HG03045 (cell line): ENCODE measurements around the gene PDE6H.

Experiments
- ATAC-seq: cut with Tn5 transposase; IDR thresholded peaks from one replicate; pipeline ENCODE4 v1.9.1; 2021; ENCODE audit warnings: mild to moderate bottlenecking, moderate library complexity; ENCODE audit not compliant: unreplicated experiment

PDE6H gene

GRCh38 chr12:14999021-14999694, 26.3 kb downstream of the PDE6H start:
- ATAC-seq: no peak

GRCh38 chr12:14999695-15000365, 27.0 kb downstream of the PDE6H start:
- no peak for ATAC-seq

DNA sequence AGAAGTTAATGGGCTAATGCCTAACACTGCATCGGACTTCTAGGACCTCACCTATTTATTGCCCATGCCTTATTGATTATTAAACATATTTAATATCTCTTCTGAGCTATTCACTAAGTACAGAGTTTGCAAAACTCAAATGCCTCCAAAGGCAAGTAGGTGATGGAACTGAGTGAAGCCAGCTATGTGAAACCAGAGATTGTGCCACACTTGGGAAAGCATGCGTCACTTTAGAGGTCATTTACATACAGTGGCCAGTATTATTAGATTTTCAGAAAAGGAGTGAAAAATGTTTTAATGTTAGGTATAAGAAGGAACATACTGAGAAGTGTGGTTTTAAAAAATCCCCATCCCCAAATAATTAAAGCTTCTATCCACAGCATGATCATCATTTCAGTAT, 27.7 kb downstream of the PDE6H start:
- no peak for ATAC-seq

- ATAC-seq: no peak
Observed at GRCh38 chr12:15001733-15002382, 29.0 kb downstream of the PDE6H start.

- ATAC-seq: no peak
Observed at GRCh38 chr12:15004421-15004820, 31.6 kb downstream of the PDE6H start.

DNA sequence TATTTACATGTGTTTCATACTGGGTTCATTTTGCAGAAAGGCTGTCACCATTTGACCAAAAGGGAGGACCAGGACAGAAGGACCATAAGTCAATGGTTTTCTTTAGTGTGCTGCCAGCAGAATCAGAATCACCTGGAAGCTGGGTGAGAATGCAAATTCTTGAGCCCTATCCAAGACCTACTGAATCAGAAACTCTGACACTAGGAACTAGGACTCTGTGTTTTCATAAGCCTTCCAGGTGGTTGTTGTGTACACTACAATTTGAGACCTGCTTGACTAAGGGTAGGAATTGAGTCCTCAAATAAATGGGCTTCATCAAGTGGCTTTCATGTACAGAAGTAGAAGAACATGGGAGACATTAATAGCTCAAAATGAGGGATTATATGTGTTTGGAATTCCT, 32.2 kb downstream of the PDE6H start:
- no peak for ATAC-seq

DNA sequence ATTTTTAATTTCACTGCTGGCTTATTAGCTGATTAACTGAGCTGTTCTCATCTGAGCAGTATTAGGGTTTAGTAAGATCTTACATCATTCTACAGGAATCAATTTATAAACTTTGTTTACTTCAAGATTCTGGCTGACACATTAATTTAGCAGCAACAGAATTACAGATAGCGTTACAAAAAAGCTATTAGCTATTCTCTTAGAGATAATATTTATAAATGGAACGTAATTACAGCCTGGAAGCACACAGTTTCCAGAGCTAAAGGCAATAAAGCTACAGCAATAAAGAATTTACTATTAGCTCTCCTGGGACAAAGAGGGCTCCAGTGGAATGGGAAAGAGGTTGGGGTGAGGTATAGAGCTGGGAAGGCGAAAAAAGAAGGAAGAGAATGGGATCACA, 34.7 kb downstream of the PDE6H start:
- no peak for ATAC-seq

- ATAC-seq: no peak
Observed at GRCh38 chr12:15011162-15011561, 38.3 kb downstream of the PDE6H start.

DNA sequence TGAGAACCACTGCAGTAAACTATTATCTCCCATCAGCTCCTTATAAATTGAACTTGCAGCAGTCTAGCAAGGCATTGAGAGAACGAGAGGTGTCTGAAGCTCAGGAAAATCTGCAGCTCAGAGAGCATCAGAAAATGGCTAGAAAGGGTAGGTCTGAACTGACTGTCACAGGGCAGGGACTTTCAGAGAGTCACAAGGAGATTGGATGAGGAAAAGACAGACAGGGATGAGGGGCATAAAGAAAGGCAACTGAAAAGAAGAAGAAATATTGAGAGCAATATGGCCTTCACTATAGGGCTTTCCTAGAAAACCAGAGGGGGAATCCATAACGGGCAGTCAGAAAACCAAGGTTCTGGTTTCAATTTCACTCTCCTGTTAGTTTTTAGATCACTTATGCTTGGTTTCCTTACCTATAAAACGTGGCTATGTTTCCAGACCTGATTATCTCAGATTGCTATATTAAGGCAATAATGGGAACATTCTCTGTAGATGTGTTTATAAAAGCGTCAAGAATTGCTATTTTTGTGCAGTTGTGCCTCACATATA, 40.9 kb downstream of the PDE6H start:
- no peak for ATAC-seq

DNA sequence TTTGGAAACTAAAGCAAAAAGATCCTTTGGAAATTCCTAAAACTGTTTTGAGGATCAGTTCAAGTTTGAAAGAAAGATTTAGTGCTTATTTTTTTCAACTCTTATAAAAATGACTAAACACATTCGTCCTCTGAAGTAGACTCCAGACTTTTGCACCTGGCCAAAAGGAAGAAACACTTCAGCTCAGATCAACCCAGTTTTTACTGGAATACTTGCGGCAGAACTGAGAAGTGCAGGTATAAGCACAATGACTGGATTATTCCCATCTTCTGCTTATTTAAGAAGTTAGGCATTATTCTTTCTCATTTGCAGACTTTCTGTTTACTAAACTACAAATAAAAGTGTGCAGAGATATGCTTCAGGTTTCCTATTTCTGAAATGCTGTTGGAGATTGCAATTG, 41.9 kb downstream of the PDE6H start:
- ATAC-seq: no peak

DNA sequence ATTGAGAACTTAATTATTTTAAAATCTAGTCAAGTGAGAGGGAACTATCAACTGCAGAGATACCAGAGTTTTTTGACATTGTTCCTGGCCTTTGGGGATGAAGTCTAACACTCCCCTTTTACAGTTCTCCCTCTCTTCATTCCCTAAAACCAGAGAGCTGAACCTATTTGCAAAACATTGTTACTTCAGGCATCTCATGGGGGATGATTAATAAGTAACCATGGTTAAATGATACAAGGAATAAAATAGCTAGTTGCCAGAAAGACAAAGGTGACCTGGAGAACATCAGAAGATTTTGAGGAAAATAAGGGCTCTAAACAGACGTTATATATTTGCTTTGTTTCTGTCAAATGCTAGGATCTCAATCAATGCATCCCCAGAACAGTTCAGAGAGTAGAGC, 42.3 kb downstream of the PDE6H start:
- no peak for ATAC-seq

- ATAC-seq: no peak
Observed at GRCh38 chr12:15020156-15020555, 47.3 kb downstream of the PDE6H start.
